ENCODE results near the gene VPS4B. TPM values are rescaled to one million over a fixed set of nuclear protein-coding genes. Genes with fewer than 3 reads are reported as not detected.

VPS4B gene
- total and polyA plus RNA-seq, 8 donors = 4.8 to 37.2 (median 26.5) TPM

- WGBS, 2 donors = 71 to 85% methylated on average over 6 of the region's 6 CpGs
- Histone ChIP-seq H3K27ac (no peak overlapping the region), H3K9me3 (no peaks in the 10 kb centered on the region), H3K4me1 (no peaks in the 10 kb centered on the region), H3K27me3 (no peaks in the 10 kb centered on the region), H3K36me3 (no peaks in the 10 kb centered on the region), H3K4me3 (no peak overlapping the region)
- intact Hi-C loops (cut with DNase I) = loop anchor here in 1 of 3 donors (10.0 kb wide), 2 partner anchors 310 to 430 kb away; no protein-coding TSS in a partner anchor
- ATAC-seq (peak in 1 of 4 donors; percentile 77), DNase-seq (no peak), FAIRE-seq (no peak)
- TF ChIP-seq CTCF (IDR thresholded peaks at IDR 0.05) = no peak
These were observed 22.3 kb upstream of the VPS4B start for GRCh38 chr18:63444580-63444979.

DNA sequence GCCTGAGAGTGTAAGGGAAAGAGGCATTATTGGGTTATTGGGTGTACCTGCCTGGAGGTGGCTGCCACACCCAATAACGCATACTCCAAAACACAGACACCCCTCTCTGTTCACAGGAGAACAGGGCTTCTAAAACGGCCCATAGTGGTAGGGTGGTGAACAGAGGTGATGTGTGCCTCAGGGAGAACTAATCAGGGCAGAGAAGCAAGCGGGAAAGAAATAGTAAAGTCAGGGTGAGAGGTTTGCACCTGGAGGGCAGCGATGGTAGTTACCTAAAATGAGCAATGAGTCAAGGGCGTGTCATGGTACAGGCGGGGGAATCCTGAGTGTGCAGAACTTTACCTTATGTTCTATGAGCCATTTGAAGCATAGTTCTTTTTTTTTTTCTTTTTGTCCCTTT lies 21.6 kb upstream of the VPS4B start:
- no peaks in the 10 kb centered on the region for H3K27me3 ChIP-seq
- no peaks in the 10 kb centered on the region for H3K36me3 ChIP-seq
- H3K9me3 ChIP-seq = no peaks in the 10 kb centered on the region
- FAIRE-seq (no peak), ATAC-seq (no peak), DNase-seq (no peak)
- 81 to 84% methylated on average over 6 of the region's 6 CpGs for WGBS, 2 donors
- TF ChIP-seq CTCF (IDR thresholded peaks at IDR 0.05) = no peak
- no peak overlapping the region for H3K4me3 ChIP-seq
- H3K4me1 ChIP-seq = no peaks in the 10 kb centered on the region
- intact Hi-C loops (cut with DNase I) = loop anchor here in 1 of 3 donors (10.0 kb wide), 2 partner anchors 309 to 429 kb away; no protein-coding TSS in a partner anchor
- H3K27ac ChIP-seq = no peak overlapping the region

GRCh38 chr18:63440881-63441280 lies 18.6 kb upstream of the VPS4B start:
- H3K27ac ChIP-seq = no peak overlapping the region
- no peaks in the 10 kb centered on the region for H3K36me3 ChIP-seq
- H3K4me3 ChIP-seq = no peak overlapping the region
- intact Hi-C loops (cut with DNase I) = loop anchor here in 1 of 3 donors (10.0 kb wide), 2 partner anchors 306 to 426 kb away; no protein-coding TSS in a partner anchor
- DNase-seq = no peak
- H3K27me3 ChIP-seq = no peaks in the 10 kb centered on the region
- H3K9me3 ChIP-seq = no peaks in the 10 kb centered on the region
- WGBS, 2 donors = 53 to 59% methylated on average over 5 of the region's 5 CpGs
- no peak for ATAC-seq
- no peak for TF ChIP-seq CTCF (IDR thresholded peaks at IDR 0.05)
- H3K4me1 ChIP-seq = no peaks in the 10 kb centered on the region
- FAIRE-seq = no peak

GRCh38 chr18:63440219-63440618 lies 17.9 kb upstream of the VPS4B start:
- H3K27ac ChIP-seq = no peak overlapping the region
- no peak for TF ChIP-seq CTCF (IDR thresholded peaks at IDR 0.05)
- no peak overlapping the region for H3K4me3 ChIP-seq
- intact Hi-C loops (cut with DNase I) = loop anchor here in 1 of 3 donors (10.0 kb wide), 2 partner anchors 305 to 425 kb away; no protein-coding TSS in a partner anchor
- no peaks in the 10 kb centered on the region for H3K36me3 ChIP-seq
- no peak for DNase-seq
- WGBS, 2 donors = 31 to 40% methylated on average over 1 of the region's 1 CpG
- H3K27me3 ChIP-seq = no peaks in the 10 kb centered on the region
- H3K4me1 ChIP-seq = no peaks in the 10 kb centered on the region
- ATAC-seq = peak in 1 of 4 donors; percentile 19
- no peaks in the 10 kb centered on the region for H3K9me3 ChIP-seq
- FAIRE-seq = no peak

DNA sequence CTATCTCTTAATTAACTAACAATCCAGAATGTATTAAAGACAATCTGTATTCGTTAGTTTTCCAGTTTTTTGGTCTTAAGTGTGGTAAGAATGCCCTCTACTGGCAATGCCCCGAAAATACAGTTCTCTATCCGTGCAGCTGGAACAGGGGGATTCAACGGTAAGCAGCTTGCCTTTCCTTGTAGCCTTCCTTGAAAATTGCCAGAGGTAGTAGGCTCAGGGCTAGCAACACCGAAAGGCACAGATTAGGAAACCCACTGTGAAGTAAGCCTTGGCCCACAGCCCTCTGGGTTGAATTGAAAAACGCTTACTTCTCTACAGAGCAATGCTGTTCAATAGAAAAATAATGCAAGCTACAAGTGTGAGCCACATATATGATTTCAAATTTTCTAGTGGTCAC lies 17.1 kb upstream of the VPS4B start:
- intact Hi-C loops (cut with DNase I) = no loop called here
- TF ChIP-seq CTCF (IDR thresholded peaks at IDR 0.05) = peak; percentile 34 to 69 (median 62)
- WGBS, 2 donors = 1% methylated on average over 6 of the region's 6 CpGs
- FAIRE-seq (no peak), DNase-seq (peak in 2 of 6 donors; percentile 12 to 54), ATAC-seq (peak; percentile 56 to 93 (median 88))
- Histone ChIP-seq H3K4me3 (no peak overlapping the region), H3K27ac (no peak overlapping the region), H3K27me3 (no peaks in the 10 kb centered on the region), H3K4me1 (no peaks in the 10 kb centered on the region), H3K9me3 (no peaks in the 10 kb centered on the region), H3K36me3 (no peaks in the 10 kb centered on the region)

Measured in pancreas (tissue), 10 donors.